Epithelial cell of esophagus (primary cell): ENCODE results near the gene KRT32.

Source experiments
- DNase-seq: peaks from one replicate; pipeline ENCODE4 v3.0.0; 2010; ENCODE audit warnings: low read depth
- H3K4me3 ChIP-seq: 2 replicates; pipeline ENCODE4 v1.5.1; 2011; ENCODE audit warnings: mild to moderate bottlenecking, low read length, control low read depth
- CTCF ChIP-seq: IDR thresholded peaks from 2 replicates; pipeline ENCODE4 v1.5.1; 2011; ENCODE audit warnings: low read depth, mild to moderate bottlenecking, low read length, control low read depth, inconsistent platforms; ENCODE audit not compliant: insufficient read depth; ENCODE audit errors: missing control alignments

The KRT32 gene

DNA sequence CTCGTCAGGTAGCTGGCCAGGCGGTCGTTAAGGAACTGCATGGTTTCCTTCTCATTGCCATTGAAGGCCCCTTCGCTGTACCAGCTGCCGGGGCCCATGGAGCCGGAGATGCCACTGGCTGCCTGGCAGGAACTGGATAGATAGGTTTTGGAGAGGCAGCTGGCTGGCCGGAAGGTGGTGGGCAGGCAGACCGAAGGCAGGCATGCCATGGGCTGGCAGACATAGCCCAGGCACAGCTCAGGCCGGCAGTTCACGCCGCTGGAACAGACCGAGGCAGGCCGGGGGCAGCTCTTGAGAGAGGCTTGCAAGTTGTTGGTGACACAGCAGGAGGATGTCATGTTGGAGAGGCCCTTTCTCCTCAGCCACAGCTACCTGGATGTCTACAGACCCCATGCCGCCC lies at the start of gene KRT32:
TSS of gene KRT32 (minus strand) at position 399 of the 400 bp plus-strand sequence. CDS start at position 338, 61 bp downstream.
- H3K4me3 ChIP-seq, result no peak within 1 kb of the TSS
- DNase-seq, result no peak
- TF ChIP-seq CTCF, result no peak

GRCh38 chr17:41516830-41517283 lies 49.7 kb upstream of the KRT32 start:
- peak overlapping the region; percentile 79 for H3K4me3 ChIP-seq
- no peak for TF ChIP-seq CTCF

GRCh38 chr17:41516147-41516829 lies 49.1 kb upstream of the KRT32 start:
- no peak for TF ChIP-seq CTCF
- H3K4me3 ChIP-seq, result peak overlapping the region; percentile 79
- DNase-seq, result no peak

More at GRCh38 chr17:41516830-41517283, 49.7 kb upstream of the KRT32 start:
- no peak for DNase-seq

DNA sequence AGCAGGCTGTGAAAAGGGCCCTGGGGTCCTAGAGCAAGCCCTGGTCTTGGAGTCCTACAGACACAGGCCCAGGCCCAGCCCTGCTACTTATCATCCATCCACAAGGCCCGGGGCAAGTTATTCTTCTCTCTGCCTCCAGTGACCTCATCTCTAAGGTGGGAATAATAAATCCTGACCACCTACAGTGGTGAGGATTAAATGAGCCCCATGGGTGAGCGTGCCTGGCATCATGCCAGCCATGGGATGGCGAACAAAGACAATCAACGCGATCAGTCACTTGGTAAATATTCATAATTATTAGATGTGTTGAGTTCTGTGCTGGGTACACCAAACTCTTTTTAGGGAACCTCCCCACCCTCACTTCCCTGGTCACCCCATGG lies 46.0 kb upstream of the KRT32 start:
- DNase-seq, result no peak
- TF ChIP-seq CTCF, result no peak
- H3K4me3 ChIP-seq, result no peak overlapping the region

- no peak overlapping the region for H3K4me3 ChIP-seq
- DNase-seq, result no peak
- TF ChIP-seq CTCF, result no peak
Measured at GRCh38 chr17:41512546-41513167, 45.5 kb upstream of the KRT32 start.

- no peak for DNase-seq
- no peak for TF ChIP-seq CTCF
- no peak overlapping the region for H3K4me3 ChIP-seq
Measured at GRCh38 chr17:41511716-41512115, 44.5 kb upstream of the KRT32 start.
